ENCODE results near the gene LIPC. TPM values are rescaled to one million over a fixed set of nuclear protein-coding genes. Genes with fewer than 3 reads are reported as not detected.

The LIPC gene
- polyA plus RNA-seq, 1 experiment = 0.31 TPM

GRCh38 chr15:58478579-58478978 lies 46.8 kb downstream of the LIPC start:
- CTCF ChIA-PET = interaction anchor here (1.4 kb wide), 2 partner anchors 9 to 146 kb away, joined by 4 read pairs; no protein-coding TSS in a partner anchor
- POLR2A ChIA-PET = no interaction called here
- Histone ChIP-seq H3K36me3 (ENCODE audit: control insufficient read depth, insufficient read depth, low read length) (no peaks in the 10 kb centered on the region), H3K4me3 (ENCODE audit: low read depth, low read length) (no peak overlapping the region), H3K27me3 (ENCODE audit: control insufficient read depth, insufficient read depth, low read length) (no peaks in the 10 kb centered on the region)
- no peak for DNase-seq (ENCODE audit: low read depth)
- no peak for TF ChIP-seq CTCF (IDR thresholded peaks at IDR 0.05; ENCODE audit: insufficient read depth, low read depth, low read length)

GRCh38 chr15:58479941-58480340 lies 48.1 kb downstream of the LIPC start:
- DNase-seq (ENCODE audit: low read depth) = no peak
- Histone ChIP-seq H3K27me3 (ENCODE audit: control insufficient read depth, insufficient read depth, low read length) (no peaks in the 10 kb centered on the region), H3K4me3 (ENCODE audit: low read depth, low read length) (no peak overlapping the region), H3K36me3 (ENCODE audit: control insufficient read depth, insufficient read depth, low read length) (no peaks in the 10 kb centered on the region)
- ChIA-PET POLR2A (no interaction called here), CTCF (interaction anchor here (1.4 kb wide), 1 partner anchor 148 kb away, joined by 4 read pairs; no protein-coding TSS in a partner anchor)
- no peak for TF ChIP-seq CTCF (IDR thresholded peaks at IDR 0.05; ENCODE audit: insufficient read depth, low read depth, low read length)

- no peak for TF ChIP-seq CTCF (IDR thresholded peaks at IDR 0.05; ENCODE audit: insufficient read depth, low read depth, low read length)
- CTCF ChIA-PET = interaction anchor here (1.8 kb wide), 1 partner anchor 42 kb away, joined by 4 read pairs; no protein-coding TSS in a partner anchor
- POLR2A ChIA-PET = no interaction called here
- no peaks in the 10 kb centered on the region for H3K27me3 ChIP-seq (ENCODE audit: control insufficient read depth, insufficient read depth, low read length)
- no peaks in the 10 kb centered on the region for H3K36me3 ChIP-seq (ENCODE audit: control insufficient read depth, insufficient read depth, low read length)
- no peak overlapping the region for H3K4me3 ChIP-seq (ENCODE audit: low read depth, low read length)
- DNase-seq (ENCODE audit: low read depth) = no peak
Observed at GRCh38 chr15:58483376-58483775, 51.6 kb downstream of the LIPC start.

DNA sequence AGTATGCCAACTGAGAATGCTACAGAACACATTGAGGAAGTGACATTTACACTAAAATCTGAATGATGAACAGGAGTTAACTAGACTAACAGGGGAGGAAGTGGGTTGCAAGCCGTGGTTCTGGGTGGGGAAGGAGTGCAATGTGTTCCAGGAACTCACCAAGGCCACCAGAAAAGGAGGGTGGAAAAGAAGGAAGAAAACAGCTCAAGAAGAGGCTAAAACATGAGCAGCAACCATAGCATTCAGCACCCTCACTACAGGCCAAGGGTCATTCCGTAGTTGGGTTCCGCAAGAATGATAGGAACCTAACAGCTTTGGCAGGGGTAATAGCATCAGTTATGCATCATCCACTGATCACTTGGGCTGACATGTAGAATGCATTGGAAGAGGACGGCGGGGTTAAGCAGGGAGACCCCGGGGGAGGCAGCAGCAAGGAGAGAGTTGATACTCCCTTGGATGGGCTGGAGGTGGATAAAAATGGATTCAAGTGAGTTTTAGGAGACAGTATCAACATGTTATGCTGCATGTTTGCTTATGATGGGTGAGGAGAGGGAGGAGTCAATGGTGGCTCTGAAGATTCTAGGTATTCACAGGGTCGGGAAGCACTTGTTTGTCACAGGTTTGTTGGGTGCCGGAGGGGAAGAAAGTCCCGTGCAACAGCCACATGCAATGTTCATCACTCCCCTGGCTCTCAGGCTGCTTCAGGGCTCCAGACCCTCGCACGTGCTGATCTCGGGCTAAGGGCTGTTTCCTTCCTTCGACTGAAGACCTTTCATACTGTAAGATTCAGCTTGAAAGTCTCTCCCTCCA lies 53.2 kb downstream of the LIPC start:
- POLR2A ChIA-PET = no interaction called here
- H3K27me3 ChIP-seq (ENCODE audit: control insufficient read depth, insufficient read depth, low read length) = no peaks in the 10 kb centered on the region
- H3K4me3 ChIP-seq (ENCODE audit: low read depth, low read length) = no peak overlapping the region
- DNase-seq (ENCODE audit: low read depth) = no peak
- no peaks in the 10 kb centered on the region for H3K36me3 ChIP-seq (ENCODE audit: control insufficient read depth, insufficient read depth, low read length)
- CTCF ChIA-PET = interaction anchor here (1.1 kb wide), 1 partner anchor 11 kb away, joined by 3 read pairs; no protein-coding TSS in a partner anchor
- no peak for TF ChIP-seq CTCF (IDR thresholded peaks at IDR 0.05; ENCODE audit: insufficient read depth, low read depth, low read length)

GRCh38 chr15:58486062-58486461 lies 54.3 kb downstream of the LIPC start:
- no peak for DNase-seq (ENCODE audit: low read depth)
- CTCF ChIA-PET = no interaction called here
- no peak for TF ChIP-seq CTCF (IDR thresholded peaks at IDR 0.05; ENCODE audit: insufficient read depth, low read depth, low read length)
- Histone ChIP-seq H3K36me3 (ENCODE audit: control insufficient read depth, insufficient read depth, low read length) (no peaks in the 10 kb centered on the region), H3K27me3 (ENCODE audit: control insufficient read depth, insufficient read depth, low read length) (no peaks in the 10 kb centered on the region), H3K4me3 (ENCODE audit: low read depth, low read length) (no peak overlapping the region)
- POLR2A ChIA-PET = no interaction called here

Data from BJ (cell line).